GM21390 (cell line): Measurements from ENCODE around the gene PDK2.

Experiments
- ATAC-seq: cut with Tn5 transposase; IDR thresholded peaks from one replicate; pipeline ENCODE4 v1.9.1; 2021; ENCODE audit not compliant: unreplicated experiment

The PDK2 gene

DNA sequence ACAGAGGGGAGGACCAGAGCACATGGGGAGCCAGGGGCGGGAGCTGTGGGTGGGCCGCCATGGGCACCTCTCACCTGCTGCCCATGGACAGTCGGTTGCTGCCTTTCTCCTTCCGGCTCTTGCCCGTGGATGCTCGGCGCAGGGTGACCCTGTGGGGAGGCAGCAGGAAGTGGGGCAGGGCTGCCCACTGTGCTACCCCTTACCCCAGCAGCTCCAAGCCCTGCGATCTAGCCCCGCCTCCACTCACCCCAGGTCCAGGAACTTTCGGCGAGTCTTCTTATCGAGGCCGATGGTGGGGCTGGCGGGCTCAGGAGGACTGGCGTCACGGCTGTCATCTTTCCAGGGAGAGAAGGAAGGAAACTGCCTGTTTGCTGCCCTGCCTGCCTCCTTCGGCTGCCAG lies 20.6 kb downstream of the PDK2 start:
- ATAC-seq, result no peak

GRCh38 chr17:50117202-50118051 lies 22.3 kb downstream of the PDK2 start:
- ATAC-seq, result no peak

DNA sequence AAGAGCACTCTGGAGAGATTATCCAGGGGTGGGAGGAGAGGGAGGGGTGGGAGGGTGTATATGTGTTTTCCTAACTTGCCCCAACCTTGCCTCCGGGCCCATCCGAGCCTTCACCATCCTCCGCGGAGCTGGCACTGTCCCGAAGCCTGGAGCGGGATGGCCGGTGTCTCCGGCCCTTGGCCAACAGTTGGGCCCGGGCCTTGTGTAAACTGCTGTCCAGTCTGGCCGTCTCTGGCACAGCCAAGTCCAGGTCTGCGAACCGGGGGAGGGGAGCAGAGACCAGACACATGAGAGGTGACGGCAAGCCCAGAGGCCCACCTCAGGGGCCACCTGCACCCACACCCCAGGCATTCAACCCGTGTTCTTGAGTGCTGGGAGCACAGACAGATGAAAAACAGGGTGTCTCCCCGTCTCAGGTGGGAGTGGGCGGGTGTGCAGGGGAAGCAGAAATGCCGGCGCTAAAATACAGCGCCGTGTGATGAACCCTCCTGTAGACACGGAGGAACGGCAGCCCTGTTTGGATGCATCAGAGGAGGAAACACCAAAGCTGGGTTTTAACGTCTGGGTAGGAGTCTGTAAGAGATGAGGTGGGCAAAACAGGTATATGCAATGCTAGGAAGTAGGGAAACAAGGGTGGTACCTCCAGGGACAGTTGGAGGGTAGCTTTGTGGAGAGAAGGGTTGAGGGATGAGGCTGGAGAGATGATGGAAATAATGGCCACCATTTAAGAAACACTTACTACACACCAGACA lies 23.1 kb downstream of the PDK2 start:
- no peak for ATAC-seq

DNA sequence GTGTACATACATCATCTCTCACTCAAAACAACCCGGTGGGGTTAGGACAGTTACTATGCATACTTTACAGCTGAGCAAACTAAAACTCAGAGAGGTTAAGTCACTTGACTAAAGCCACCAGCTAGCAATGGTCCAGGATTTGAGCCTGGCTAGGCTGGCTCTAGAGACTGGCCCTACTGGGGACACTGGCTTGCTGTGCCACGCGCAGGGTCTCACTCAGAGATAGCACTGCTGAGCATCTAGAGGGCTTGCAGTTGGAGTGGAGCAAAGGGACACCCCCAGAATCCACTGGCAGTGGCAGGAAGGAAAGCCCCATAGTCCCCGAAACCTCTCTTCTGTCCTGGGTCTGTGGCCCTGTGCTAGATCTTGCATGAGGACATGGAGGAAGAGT lies 23.7 kb downstream of the PDK2 start:
- ATAC-seq, result no peak

DNA sequence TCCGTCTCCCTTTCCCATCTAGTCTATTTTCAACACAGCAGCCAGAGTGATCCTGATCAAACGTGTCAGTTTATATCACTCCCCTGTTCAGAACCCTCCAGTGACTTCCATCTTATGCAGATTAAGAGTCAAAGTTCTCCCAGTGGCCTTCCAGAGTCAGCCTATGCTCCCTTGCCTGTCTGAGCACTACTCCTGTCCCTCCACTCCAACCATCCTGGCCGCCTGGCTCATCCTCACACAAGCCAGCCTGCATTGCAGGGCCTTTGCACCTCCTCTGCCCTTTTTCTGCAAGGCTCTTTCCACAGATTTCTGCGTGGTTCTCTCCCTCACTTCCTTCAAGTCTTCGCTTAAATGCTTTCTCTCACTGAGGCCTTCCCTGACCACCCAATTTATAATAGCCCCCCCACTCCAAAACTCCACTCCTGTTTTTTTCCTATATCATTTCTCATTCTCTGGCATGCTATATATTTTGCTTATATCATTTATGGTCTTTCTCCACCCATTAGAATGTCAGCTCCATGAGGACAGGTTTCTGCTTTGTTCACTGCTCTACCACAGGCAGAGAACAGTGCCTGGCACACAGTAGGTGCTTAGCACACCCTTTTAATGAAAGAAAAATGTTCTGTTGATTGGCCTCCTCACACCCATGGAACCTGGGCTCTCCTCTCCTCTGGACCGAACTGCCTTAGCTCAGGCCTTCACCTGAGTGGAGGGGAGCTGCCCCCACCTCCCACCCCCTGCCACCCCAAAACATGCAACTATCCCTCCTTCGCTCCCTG lies 25.5 kb downstream of the PDK2 start:
- ATAC-seq, result no peak

DNA sequence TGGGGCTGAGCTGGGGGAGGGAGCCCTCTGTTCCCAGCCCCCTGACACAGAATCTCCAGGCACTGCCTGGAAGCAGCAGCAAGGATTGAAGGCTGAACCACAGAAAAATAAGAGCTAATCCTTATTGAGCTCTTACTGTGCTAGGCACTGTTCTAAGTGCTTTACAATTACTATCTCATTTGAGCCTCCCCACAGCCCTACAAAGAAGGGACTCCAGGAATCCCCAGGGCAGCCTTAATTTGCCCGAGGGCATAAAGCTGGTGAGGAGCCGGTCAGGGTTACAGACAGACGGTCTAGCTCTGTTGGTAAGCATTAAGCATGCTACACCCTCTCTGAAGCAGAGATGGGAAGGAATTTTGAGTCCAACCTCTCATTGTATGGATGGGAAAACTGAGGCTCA lies 27.8 kb downstream of the PDK2 start:
- ATAC-seq, result no peak

DNA sequence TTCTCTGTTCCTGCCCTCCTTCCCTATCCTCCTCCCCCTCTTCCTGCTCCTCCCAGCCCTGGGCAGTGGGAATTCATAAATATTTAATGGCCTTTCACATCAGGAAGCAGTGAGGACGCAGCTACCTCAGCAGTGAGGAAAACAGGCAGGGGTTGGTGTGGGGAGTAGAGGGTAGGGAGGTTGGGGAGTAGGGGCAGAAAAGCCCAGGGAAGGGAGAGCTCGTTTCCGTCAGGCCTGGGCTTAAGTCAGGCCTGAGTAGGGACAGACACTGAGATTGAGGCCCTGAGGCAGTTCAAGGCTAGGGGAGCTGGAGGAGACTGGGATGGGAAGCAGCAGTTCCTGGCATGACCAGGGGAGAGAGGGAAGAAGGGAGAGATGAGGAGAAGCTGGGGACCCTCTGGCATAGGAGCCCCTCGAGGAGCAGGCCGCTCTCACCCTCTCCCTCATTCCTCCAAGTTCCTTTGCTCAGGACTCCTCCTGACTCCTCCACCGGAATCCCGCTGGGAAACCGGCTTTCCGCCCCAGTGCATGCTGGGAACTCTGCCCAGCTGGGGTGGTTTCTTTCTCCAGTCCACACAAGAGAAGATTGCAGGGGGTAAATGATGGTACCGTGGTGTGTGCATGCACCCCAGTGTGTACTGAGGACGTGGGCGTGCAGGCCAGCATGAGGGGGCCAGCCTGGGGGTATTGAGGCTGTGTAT lies 28.6 kb downstream of the PDK2 start:
- ATAC-seq, result no peak

DNA sequence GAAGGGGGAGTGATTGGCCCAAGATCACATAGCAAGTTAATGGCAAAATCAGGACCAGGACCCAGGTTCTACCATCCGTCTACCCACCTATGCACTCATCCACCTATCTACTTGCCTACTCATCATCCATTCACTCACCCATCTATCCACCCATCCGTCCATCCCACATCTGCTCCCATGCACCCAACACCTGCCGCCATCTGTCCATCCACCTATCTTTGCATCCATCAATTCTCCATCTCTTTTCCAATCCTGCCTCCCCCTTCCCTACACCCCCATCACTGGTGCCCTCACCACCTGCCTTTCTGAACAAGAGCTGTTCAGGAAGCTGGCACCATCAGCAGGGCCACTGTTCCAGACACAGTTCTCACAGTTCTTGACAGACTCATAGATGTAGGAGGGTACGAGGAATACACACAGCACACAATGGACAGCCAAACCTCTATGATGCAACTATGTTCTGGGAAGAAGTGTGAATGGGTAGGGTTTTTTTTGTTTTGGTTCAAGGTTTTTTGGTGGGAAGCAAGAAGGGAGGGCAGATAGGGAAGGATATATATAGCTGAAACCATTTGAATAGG lies 30.4 kb downstream of the PDK2 start:
- no peak for ATAC-seq

GRCh38 chr17:50127697-50128361 lies 32.7 kb downstream of the PDK2 start:
- no peak for ATAC-seq

DNA sequence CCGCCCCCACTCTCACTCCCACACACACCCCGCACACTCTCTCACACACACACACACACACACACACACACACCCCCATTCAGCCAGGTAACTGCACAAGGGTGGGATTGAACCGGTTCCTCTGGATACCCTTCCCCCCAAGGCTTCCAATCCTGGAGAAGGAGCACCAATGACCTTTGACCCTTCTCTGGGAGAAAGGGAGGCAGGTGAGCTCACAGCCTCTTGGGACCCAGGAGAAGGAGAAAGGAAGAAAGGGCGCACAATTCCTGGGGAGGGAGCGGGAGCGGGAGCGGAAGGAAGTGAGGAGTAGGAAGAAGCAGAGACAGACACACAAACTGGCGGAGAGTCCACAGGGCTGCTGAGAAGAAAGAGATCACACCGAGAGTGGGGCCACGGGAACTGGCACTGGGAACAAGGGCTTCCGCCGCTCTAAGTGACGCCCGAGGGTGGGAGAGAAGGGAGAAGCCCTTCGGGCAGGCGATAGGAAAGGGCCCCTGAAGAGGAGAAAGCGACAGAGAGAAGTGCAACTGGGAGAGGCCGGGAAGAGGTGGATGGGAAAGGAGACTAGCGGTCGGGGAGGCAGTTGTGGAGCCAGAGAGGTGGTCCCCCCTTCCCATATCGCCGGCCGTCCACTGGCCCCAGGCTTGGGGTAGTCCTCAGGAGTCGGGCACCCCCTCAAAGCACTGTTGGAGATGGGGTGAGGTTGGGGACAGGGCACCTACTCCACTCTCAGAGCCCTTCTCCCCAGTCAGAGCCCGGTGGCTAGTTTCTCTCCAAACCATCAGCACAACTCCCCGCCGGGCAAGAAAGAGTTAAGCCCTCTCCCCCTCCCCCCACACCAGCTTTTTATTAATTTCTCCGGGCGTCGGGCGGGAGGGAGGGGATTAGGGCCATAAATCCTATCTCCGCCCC lies 33.5 kb downstream of the PDK2 start:
- no peak for ATAC-seq

DNA sequence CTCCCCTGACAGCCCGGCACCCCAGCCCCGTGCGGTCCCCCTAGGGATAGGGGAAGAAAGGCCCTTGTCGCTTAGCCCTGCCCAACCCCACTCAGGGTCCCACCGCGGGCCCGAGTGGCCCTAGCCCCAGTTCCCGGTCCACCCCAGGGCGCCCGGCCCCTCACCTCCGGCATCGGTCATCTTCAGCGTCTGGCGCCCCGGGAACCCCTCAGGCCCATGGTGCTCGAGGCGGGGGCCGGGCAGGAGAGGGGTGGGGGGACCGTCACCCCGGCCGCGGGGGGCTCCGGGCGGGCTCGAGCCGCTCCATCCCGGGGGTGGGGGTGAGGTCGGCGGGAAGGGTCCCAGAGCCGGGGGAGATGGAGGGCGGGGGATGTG lies 34.2 kb downstream of the PDK2 start:
- ATAC-seq, result no peak

DNA sequence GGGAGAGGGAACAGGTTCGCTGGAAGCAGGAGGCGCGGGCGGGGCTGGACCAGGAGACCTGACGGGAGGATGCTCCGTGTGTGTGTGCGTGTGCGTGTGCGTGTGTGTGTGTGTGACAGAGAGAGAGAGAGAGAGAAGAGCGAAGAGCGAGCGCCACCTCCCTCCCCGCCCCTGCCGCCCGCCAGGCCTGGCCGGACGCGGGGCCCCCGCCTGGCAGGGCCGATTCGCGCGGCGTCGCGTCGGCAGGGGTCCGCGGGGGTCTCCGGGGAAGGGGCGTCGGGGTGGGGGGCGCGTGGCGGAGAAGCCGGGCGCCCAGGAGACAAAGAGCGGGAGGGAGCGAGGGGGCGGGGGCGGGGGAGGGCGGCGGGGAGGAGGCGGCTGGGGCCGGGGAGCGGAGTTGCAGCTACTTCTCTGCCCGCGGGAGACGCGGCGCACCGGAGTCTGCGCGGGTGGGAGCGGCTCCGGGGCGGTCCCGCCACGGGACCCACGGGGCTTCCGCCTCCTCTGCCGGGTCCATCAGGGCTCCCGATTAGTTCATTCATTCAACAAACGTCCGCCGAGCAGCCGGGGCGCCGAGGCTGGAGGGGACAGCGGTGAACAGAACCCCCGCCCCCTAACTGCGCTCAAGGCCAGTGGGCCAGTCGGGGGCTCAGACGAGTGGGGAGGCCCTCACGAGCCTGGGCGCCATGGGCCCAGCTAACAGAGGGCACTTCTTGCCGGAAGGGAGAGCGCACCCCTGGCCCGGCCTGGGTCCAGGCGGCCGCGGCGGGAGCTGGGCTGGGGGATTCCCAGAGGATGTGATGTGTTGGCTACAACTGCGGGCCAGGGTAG lies 34.8 kb downstream of the PDK2 start, which contains the start of gene SAMD14:
Gene SAMD14, minus strand, starts transcription at position 433 of the 831 bp plus-strand sequence. CDS start 5,201 bp downstream, outside the sequence.
- no peak for ATAC-seq

DNA sequence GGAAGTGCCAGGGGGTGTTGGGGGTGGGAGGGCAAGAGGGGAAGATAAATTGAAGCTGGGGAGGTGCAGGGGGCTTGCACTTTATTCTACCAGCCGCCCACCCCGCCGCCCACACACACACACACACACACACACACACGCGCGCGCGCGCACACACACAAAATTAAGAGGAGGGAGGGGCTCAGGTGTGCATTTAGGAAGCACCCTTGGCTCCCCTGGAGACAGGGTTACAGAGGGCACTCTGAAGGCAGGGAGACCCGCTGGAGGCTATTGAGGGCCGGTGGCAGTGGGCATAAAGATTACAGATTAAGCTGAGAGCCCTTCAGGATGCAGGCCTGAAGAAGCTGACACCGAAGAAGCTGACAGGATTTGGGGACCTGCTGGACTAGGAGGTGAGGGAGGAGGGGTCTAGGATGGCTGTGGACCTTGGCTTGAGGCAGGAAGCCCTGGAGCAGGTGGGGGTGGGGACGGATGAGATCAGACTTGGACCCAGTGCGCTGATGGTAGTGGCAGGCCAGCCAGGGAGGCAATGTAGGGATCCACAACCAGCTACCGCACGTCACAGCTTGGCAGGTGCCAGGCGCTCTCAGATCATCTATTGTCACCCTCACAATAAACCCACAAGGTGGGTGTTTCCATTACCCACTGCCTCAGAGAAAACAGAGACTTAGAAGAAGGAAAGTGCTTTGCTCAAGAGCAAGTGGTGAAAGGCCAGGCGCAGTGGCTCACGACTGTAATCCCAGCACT lies 35.6 kb downstream of the PDK2 start:
- no peak for ATAC-seq

DNA sequence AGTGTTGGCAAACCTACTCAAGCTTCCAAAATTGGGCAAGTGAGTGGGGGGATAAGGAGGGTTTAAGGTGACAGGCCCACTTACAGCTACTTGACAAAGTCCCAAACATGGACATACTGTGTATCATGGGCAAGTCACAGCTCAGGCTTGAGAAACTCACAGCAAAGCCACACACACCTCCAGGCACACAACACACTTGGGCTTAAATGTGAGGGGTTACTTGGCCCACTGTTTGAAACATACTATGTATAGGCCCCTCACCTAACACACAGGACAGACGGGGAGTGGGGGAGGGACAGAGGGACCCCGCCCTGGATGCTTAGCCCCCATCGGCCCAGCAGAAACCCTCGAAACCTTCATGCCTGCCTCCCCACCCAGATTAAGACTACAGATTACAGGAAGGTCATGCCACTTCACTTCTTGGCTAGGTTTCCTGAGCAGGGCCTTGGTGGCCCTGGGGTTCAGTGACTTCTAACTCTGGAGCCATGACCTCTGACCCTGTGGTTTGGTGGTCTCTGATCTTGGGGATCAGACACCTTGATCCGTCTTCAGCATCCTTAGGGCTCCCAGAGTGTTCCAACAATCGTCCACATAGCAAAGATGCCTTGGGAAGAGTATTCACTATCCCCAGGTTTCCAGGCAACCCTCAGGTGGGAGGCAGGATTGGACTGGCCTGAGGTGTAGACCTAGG lies 37.1 kb downstream of the PDK2 start:
- no peak for ATAC-seq

DNA sequence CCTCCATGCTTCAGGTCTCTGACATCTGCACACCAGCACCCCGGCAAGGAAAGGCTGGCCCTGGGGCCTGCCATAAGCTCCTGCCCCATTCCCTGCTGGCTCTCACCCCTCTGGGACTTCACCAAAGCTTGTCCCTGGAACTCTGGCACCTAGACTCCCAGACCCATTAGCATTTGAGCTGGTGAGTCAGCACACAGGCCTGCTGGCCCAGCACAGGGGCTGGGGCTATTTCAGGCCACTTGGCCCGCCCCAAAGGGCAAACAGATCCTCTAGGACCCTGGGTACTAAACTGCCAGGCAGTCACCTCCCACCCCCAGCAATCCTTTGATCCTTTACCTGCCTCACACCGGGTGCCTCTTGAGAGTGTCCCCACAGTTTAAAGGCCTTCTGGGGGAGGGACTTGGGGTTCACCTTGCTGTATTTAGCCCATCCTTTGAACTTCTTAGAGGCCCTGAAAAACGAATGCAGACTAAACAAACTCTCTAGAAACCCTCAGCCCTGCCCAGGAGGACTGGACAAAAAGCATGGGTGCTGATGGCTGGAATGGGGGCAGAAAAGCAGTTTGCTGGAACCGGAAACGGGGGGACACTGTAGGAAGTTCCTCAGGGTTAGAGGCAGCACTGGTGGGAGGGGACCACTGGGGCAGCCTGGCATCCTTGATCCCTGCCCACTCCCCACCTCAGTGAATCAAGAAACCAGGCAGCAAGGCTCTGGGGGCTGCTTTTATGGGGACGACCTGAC lies 38.0 kb downstream of the PDK2 start:
- ATAC-seq, result no peak

GRCh38 chr17:50133769-50134099 lies 38.6 kb downstream of the PDK2 start:
- ATAC-seq, result no peak
